HG03571 (cell line): ENCODE results near the gene SRD5A1.

Experiments used
- ATAC-seq: cut with Tn5 transposase; IDR thresholded peaks from one replicate; pipeline ENCODE4 v1.9.1; 2021; ENCODE audit not compliant: unreplicated experiment

The SRD5A1 gene

DNA sequence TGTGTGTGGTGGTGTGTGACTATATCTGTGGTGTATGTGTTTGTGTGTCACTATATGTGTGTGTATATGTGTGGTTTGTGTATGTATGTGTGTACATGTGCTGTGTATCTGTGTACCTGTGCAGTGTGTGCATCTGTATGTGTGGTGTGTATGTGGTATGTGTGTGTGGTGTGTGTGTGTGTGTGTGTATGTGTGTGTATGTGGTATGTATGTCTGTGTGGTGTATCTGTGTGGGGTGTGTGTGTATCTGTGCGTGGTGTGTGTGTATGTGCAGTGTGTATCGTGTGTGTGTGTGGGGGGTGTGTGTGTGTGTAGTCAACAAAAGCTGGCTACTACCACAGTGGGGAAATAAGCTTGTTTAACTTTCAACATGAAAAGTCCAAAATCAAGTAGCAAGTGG is 48.4 kb downstream of the SRD5A1 start:
- ATAC-seq: no peak

DNA sequence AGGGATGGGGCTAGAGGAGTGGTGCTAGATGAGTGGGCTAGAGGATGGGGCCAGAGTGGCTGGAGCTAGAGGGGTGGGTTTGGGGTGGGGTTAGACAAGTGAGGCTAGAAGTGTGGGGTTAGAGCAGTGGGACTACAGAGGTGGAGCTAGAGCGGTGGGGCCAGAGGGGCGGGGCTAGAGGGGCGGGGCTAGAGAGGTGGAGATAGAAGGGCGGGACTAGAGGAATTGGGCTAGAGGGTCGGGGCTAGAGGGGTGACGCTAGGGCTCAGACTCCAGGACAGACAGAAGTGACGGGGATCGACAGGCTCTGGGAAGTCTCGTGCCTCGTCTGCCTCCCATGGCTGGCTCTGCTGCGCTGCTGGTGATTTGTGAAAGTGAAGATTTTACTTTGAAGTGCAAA is 49.0 kb downstream of the SRD5A1 start:
- ATAC-seq: no peak

DNA sequence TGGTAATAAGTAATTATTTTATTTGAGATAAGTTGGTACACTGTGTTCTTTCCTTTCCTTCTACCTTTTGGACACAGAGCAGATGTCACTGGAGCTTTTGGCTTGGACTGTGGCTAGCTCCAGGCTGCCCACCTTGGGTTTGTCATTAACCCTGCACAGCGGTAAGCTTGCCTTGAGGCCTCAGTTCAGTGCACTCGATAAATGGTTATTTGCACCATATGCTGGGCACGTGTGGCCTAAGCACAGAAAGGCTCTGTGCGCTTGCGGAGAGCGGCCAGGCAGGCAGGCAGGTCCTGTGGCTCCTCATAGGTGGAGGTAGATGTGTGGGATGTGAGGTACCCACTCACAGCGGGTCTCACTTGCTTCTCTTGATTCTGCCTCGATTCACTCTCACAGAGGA is 50.0 kb downstream of the SRD5A1 start:
- no peak for ATAC-seq

DNA sequence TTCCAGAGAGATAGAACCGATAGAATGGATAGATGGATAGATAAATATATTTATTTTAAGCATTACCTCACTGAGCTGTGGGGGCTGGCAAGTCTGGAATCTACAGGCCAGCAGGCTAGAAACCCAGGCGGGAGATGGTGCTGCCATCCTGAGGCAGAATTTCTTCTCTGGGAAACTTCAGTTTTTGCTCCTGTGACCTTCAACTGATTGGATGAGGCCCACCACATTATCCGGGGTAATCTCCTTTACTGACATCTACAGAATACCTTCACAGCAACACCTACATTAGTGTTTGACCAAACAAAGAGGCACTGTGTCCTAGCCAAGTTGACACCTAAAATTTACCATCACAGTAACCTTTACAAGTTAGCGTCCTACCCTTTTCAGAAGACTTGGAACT is 50.8 kb downstream of the SRD5A1 start:
- no peak for ATAC-seq

DNA sequence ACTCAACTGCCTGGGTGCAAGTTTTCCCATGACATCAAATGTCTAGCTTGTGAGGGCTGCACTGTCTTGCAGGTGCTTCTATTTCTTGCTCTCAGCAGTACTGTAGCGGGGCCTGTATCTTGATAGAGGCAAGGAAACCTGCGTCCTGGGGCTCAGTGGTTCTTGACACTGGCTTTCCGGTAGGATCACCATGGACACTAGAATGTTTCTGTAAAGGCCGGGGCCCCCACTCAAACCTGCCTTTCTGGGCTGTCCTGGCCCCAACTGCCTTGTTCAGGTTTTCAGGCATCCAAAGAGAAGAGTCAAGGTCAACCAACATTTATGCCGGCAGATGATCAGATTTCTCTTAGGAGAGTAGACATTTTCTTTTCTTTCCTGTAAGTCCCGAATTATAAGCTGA is 53.3 kb downstream of the SRD5A1 start:
- ATAC-seq: no peak

DNA sequence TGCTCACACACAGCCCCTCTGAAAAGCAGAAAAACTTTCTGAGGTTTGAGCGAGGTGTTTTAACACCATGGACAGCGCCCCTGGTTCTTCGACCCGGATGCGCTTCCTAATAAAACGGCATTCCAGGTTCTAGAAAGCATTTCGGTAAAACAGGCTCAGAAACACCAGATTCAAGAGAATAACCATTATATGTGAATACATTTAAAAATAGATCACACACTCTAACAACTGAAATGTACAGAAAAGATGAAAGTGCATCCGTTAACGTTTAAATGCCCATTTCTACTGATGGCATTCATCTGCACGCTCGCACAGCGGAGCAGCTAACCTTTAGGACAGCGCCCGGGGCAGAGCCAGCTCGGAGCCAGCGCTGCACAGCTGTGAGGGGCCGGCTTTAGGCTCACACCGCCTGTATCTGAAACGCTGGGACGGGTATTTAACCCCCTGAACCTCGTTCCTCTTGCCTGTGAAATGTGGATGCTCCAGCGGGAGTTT is 53.7 kb downstream of the SRD5A1 start:
- no peak for ATAC-seq

DNA sequence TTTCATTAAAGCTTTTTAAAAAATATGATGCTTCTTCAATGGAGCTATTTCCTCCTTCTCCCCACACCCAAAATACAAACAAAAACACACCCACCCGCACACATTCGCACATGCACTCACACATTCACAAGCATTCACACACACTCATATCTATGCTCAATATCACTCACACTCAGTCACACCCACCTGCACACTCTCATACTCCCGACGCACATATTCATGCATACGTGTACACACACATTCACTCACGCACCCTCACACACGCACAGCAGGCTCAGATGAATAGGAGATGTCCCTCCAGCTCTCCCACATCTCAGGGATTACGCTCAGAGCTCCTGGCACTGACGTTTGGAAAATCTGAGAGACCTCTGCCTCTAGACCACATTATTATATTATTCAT is 54.3 kb downstream of the SRD5A1 start:
- ATAC-seq: no peak

DNA sequence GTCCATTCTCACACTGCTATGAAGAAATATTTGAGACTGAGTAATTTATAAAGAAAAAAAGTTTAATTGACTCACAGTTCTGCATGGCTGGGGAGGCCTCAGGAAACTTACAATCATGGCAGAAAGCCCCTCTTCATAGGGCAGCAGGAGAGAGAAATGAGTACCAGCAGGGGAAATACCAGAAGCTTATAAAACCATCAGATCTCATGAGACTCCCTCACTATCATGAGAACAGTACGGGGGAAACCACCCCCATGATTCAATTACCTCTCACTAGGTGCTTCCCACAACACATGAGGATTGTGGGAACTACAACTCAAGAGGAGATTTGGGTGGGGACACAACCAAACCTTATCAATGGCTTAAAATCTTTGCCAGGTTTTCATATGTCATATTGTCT is 59.7 kb downstream of the SRD5A1 start:
- no peak for ATAC-seq

DNA sequence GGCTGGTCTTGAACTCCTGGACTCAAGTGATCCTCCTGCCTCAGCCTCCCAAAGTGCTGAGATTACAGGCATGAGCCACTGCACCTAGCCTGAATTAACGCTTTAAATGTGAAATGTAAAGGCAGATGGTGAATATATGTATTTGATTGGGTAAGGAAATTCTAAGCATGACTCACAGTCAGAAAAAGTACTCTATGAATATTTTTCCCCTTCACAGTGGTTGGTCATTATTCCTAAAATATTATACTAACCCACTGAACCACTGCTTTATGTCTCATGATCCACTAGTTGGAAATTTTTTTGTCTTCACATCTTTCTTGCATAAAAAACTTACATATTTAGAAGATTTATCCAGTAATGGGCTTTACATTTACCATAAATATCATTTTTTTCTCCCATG is 65.5 kb downstream of the SRD5A1 start:
- no peak for ATAC-seq

DNA sequence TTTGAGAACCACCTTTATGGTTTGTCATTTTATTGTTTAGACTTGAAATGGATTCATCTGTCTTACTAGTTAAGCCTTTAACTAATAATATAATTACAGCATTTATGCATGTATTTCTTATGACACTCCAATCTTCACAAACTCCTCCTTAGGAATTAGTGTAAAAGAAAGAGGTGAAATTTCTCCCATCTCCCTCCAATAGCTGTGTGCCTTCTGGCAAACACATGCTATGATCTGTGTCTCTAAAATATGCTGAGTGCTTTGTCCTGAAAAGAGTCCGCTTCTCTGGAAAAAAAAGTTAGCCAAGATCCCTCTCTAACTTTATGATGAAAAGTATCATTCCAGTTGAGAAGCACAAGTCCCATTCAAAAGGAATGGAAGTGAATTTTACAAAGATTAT is 66.1 kb downstream of the SRD5A1 start:
- no peak for ATAC-seq

DNA sequence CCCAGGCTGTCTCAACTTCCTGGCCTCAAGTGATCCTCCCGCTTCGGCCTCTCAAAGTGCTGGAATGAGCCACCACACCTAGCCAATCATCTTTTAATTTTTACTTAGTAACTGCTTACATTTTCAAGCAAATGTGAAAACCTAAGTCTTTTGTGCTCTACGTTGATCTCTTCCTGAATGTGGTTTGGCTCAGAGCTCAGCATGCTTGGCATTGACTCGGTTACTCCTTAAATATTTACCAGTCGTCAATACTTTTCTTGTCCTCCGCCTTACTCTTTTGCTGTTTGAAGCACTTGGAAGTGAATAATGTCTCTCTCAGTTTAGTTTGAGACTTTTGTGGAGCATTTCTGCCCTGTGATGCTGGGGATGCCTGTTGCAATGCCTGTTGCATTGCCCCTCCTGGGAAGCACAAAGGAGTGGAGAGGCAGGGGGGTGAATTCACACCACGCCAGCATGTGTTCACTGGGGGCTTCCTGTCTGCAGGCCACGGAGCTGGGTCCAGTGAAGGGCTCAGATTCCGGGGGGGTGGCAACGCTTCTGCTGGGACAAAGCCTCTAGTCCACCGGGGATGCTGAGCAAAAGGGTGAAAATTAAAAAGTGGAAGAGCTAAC is 66.9 kb downstream of the SRD5A1 start:
- no peak for ATAC-seq

DNA sequence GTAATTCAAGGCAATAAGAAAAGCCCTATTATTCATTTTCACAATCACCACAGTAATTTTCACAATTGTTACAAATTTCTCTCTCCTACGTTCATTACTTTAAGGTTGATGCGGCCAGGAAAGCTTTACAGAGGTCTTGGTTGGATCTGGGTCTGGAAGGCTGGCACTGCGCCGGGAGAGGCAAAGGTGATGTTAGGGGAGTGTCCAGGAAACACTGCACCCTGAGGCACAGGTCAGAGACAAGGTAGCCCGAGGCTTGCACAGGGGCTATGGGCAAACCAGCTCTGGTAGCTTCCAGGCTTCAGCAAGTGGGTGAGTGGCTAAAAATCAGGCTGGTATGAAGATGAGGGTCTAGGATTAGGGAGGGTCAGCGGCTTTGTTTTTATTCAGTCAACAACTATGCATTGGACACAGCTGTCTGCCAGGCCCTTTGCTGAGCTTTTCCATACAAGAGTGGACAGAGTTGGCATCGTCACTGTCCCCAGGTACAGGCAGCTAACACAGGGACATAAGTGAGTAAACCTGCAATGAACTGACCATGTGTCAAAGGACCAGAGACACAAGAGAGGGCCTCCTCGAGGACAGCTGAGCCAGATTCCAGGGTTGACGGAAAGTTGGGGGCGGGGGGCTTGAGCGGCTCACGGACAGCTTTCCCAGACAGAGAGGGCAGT is 67.6 kb downstream of the SRD5A1 start:
- no peak for ATAC-seq

DNA sequence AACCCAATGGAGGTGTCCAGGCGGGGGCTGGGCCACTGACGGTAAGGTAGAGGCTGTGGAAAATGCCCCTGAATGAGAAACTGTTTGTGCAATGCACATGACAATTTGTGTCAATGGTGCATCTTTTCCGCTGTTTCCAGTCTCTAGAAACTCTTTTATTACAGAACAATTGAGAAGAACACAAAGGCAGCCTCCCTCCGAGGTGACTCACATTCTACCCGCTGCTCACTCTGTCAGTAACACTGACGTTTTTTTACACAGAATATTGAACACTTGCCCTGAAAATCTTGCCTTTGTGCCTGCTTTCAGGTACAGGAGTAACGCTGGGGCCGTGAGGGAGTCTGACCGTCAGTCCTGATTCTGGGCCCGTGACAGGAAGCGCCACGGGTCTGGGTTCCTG is 68.3 kb downstream of the SRD5A1 start:
- no peak for ATAC-seq

DNA sequence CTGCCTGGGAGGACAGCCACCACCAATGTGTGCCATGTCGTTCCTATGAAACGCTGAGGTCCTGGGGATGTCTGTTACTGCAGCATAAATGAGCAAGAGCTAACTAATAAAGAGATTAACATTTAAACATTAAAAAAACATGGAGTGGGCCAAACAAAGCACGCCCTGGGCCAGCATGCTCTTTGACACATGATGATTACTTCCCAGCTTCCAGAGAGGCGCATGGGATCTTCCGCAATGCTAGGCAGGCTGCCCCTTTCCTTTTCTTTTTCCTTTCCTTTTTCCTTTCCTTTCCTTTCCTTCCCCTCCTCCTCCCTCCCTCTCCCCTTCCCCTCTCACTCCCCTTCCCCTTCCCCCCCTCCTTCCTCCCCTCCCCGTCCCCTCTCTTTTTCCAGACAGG is 69.4 kb downstream of the SRD5A1 start:
- no peak for ATAC-seq

DNA sequence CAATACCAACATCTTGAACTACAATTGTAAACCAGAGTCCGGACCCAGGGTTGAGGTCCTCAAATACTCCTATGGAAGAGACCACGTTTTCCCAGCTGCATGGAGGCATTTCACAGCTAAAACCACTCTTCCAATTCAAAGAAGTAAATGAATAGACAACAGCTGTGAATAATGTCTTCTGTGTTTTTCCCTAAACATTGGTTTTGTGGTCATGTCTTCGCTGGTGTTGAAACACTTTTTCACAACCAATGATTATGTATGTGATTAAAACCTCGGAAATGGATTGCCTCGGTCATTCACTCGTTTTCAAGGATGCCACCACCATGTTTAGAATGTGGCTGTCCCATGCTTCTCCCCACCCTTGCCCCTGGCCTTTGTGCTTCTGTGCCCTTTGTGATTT is 70.6 kb downstream of the SRD5A1 start:
- no peak for ATAC-seq

DNA sequence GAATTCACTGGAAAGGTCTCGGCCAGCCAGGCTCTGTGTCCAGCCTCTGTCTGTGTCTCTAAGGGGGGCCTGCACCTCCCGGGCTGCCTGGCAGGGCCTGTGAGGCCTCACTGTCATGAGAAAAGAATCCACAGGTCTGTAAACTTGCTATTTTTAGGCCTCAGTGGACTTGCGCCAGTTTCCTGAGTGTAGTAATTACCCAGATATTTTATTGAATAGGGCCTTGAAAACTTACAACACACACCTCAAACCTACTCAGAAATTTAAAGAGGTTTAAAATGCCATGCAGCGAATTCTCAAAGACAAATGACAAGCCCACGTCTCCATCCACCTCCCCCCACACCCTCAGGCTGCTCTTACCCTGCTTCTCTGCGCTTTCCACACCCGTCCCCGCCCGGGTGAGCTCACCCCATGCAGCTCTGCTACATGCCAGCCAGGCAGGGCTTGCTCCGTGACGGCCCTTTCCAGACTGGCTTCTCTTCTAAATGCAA is 71.2 kb downstream of the SRD5A1 start:
- no peak for ATAC-seq

DNA sequence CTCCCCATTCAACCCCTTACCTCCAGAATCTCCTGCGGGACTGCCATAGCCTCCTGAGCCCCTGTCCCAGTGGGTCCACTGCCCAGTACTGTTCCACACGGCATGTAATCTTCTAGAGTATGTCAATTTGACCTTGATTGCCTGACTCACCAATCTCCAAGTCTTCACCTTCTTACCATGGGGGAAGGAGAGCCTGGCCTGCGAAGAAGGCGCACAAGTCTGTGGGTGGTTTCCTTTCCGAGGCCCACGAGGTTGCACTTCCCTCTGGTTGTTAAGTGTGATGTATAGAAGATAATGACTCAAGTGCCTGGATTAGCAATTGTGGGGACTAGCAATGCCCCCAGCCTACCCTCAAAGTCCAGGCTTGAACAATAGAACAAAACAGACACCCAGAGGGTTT is 71.8 kb downstream of the SRD5A1 start:
- ATAC-seq: no peak

DNA sequence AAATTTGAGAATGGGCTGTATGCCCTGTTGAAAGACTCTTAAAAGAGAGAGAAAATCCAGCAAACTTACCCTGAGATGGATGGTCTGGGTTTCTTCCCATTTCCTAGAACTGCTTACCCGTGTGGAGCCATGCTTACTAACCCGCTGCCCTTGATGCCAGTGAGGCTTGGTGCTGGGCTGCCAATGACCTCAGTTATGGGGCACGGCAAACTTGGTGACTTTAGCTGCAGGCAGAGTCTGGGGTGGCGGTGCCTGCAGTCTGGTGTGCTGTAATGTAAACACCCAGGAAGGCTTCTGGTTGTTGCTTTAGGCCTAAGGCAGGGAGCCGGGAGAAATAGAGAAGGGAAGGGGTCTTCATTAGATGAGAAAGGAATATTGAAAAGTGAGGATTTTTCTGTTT is 72.7 kb downstream of the SRD5A1 start:
- no peak for ATAC-seq

DNA sequence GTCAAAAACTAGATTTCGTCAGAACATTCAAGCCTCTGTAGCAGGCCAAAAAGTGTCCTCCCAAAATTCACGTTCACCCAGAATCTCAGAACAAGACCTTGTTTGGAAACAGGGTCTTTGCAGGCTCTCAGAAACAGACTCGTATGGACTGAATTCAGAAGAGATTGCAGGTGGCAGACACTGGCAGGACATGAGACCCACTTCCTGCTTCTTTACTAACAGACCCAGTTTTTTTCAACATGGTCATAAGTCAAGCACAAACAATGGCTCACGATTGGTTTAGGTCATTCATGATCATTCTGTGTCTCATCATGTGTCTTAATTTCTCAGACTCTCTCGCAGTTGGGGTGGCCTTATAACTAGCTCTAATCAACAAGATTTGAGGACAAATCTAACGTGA is 74.6 kb downstream of the SRD5A1 start:
- no peak for ATAC-seq

DNA sequence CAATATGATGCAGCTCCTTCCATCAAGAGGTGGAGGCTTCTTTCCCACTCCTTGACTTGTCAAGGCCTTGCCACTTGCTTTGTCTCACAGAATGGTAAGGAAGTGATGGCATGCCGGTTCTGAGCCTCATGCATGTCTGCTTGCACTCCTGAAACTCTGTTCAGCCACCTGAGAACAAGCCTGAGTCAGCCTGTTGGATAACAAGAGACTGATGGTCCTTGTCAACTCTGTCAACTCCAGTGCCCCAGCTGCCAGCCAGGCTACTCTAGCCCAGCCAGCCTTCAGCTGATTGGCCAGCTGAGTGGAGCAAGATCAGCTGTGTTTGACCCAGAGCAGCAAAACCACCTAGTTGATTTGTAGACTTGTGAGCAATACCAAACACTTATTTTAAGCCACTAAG is 75.6 kb downstream of the SRD5A1 start:
- ATAC-seq: no peak

DNA sequence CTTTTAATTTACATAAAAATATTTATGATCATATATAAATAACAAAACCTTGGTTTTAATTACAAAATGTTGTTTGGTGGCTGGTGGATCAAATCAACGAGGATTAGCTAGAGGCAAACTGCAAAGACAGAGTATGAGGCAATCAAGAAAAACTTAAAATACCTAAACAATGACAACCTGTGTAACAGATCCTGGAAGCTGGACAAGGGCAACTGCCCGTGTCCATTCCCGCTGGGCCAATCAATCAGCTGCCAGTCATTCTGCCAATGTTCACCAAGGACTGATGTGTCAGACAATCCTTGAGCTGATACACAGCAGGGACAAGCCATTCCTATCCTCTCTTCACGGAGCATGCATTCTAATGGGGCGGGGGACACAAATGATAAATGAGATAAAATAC is 76.8 kb downstream of the SRD5A1 start:
- ATAC-seq: no peak

DNA sequence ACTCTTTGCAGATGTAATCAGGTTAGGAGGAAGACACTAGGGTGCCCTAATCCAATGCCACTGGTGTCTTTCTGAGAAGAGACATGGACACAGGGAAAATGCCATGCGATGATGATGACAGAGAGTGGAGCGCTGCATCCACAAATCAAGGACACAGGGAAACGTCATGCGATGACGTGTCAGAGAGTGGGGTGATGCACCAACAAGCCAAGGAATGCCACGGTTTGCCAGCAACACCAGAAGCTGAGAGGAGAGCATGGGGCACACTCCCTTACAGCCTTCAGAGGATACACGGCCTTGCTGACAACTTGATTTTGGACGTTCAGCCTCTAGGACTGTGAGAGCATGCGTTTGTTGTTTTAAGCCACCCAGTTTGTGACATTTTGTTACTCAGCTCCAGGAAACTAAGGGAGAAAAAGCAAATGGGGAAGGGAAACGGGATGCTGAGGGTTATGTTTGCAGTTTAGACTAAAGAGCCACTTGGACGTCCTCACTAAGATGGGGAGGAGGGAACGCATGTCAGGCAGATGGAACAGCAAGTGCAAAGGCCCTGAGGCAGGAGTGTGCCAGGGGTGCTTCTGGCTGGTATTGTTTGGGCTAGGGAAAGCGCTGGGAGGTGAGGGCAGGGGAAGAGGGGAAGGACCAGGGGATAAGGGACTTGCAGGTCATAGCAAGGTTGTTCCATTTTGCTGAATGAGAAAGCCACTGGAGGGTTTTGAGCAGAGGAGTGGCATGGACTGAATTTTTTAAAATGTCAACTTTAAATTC is 77.5 kb downstream of the SRD5A1 start:
- no peak for ATAC-seq
